Left ventricle myocardium superior (tissue), 1 donor: ENCODE results near the gene LYPD6B. TPM values are rescaled to one million over a fixed set of nuclear protein-coding genes. Genes with fewer than 3 reads are reported as not detected.

Source experiments
- ATAC-seq: fragments of 200-7000 bp; cut with Tn5 transposase; one replicate; pipeline ENCODE4 v1.9.1; 2020; ENCODE audit warnings: mild to moderate bottlenecking, moderate library complexity
- DNase-seq: peaks from one replicate; pipeline ENCODE4 v3.0.0-alpha.2; 2020
- intact Hi-C: fragments of 100-400 bp; cut with micrococcal nuclease; formaldehyde crosslinking; loops from one replicate; pipeline ENCODE4 v1.11.0; 2022
- total RNA-seq: library from RNA; stranded (reverse); fragmentation: NEBNext Ultra II Directional; extraction: Animal tissue kit (Norgen Biotek cat#: 25700); gene quantifications from one replicate; pipeline ENCODE4 v1.2.1, GENCODE V29; 2021
- donor health status: DM: no; HTN: yes; CAD: no; lungs with severe emphysema.

Gene LYPD6B
- total RNA-seq, 1 donor from 2014 or later, result not detected

DNA sequence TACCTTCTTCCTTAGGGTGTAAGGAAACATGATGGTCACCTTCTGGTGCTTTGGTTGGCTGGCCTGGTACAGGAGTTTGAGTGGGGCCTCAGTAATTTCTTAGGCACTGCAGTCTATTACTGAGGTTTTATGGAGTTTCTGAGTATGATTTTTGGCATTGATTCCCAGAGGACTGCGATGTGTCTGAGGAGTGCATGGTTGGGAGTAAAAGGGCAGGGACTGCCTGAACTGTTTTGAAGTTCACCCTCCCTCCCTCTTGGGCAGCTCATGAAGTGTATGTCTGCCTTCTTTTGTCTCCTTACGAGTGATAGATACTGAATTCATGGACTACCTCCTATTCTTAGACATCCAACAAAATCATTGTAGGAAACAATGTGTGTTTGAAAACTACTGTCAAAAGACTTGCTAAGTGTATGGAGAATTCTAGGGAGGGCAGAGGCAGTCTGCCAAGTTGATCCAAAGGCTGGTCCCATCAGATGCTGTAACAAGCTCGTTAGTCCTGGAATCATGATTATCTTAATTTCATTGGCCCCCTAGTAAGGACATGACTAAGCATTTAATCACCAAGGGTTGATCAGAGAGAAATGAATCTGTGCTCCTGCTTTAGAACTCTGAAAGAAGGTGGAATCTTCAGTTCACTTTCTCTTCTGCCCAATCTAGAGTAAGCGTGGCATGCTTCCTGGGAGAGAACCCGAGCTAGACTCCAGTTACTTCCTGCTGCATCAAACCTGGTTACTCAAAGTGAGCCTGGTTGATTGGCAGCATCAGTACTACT is 26.5 kb downstream of the LYPD6B start:
- intact Hi-C loops, result no loop called here
- DNase-seq, result no peak
- no peak for ATAC-seq

DNA sequence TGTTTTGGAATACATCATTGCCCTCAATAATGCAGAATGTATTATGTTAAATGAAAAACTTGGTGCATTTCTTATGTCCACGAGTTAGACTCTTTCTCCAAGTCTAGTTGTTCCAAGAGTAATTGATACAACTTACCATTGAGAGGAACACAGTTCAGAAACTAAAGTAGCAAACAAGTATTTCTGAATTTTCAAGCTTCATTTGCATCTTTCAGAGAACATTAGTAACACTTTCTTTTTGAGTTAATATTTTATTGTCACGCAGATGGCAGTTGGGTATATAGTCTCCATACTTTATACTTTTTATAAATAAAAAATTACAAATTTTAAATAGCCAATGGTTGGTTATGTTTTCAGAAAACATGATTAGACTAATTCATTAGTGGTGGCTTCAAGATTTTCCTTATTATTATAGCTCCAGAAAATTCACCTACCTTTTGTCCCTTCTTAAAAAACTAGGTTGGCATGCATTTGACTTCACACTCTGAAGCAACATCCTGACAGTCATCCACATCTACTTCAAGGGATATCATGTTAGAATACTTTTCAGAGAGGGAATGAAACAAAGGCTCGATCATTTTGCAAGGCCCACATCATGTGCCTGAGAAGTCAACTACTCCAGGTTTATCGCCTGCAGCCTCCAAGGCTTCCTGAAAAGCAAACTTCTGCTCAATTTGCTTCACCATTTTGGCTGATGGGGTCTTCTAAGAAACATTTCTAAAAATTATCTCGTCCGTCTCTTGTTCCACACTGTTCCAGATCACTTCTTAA is 29.9 kb downstream of the LYPD6B start:
- DNase-seq (no peak), ATAC-seq (no peak)
- intact Hi-C loops, result no loop called here

DNA sequence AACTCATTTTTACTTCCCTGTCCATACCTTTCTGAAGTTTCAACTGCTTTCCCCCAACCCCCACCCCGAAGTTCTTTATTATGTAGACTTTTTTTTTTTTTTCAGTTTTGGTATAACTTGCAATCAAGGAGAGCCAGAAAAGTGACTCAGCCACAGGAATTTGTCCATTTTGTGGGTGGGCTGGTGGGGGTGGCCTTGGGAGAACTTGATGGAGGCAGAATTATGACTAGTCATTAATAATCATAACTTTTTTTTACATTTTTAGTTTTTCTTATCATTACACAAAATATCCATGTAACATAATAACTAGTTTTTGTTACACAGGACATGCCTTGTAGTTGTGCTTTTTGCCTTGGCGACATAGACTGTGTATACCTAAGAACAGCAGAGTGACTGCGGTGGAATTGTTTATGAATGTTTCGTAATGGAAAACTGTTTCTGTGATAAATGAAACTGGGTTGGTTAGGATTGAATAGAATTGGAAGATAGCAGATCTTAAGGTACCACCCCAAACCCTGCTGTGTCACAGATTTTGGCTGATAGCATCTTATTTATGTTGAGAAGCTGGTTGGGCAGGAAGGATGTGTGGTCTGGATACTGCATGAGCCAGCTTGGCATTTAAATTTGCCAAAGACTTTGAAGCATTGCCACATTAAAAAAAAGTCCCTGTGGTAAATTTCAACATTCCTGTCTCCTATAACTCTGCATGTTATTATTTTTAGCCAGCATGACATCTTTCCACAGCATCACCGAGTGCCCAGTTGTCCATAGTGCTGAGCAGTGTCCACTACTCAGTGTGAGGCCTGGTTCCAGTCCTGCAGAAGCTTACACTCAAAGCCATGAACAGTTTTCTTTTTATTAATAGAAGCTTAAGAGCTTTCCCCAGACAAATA is 30.7 kb downstream of the LYPD6B start:
- intact Hi-C loops, result no loop called here
- DNase-seq (no peak), ATAC-seq (peak; percentile 68)

DNA sequence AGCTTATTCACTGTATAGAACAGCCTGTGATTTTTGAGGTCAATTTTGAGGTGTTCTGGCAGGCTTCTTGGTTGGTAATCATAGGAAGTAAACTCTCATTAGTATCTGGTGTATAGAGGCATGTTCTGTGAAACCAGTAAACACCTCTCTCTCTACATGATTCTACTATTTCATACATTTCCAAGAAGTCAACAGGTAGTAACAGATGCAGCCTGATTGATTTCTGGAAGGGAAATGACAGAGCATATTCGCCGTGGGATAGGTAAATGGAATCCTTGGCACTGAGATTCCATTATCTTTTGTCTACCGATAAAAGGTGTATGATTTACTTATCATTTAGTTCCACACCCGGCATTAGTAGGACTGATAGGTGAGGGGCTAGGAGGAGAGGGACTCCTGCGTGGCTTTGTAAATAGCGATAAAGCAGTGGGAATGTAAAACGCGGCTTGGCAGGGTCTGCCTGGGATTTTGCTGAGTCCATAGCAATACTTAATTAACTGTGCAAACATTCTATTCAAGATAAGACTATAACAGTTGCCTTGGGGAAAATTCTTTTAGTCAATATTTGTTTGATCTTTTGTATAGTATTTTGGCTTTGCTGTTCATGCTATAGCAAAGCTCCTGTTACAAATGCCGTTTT is 32.3 kb downstream of the LYPD6B start:
- intact Hi-C loops, result no loop called here
- ATAC-seq (no peak), DNase-seq (no peak)

DNA sequence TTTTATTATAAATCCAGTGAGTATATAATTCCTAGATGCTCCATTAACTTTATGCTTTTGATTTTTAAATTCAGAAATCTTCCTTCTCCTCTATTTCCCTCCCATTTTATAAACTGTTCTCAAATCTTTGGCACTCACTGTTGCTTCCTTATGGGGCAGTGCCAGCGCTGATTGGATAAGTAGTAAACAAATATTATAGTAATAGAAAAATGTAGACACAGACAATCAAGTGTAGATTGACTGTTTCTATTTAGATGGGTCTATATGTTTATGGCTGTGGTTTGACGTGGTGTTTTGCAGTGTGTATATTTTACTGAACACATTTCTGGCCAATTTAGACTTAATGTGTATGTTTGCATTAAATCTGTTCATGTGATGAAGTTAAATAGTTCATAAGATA is 36.6 kb downstream of the LYPD6B start:
- intact Hi-C loops, result no loop called here
- ATAC-seq (no peak), DNase-seq (no peak)

DNA sequence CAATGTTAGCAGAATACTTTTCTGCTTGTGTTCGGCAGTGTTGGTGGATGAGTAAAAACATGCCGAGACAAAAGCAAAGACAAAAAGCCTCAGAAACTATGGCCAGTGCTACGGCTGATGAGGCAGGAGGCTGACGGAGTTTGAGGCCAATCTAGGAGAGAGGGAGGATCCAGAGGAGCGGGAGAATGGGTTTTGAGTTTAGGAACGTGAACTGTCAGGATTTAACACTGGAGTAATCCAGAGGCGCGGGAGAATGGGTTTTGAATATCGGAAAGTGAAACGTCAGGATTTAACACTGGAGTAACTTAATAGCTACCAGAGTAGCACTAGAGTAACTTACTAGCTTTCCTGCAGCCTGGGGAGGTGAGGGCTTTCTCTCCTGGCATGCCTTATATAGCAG is 37.4 kb downstream of the LYPD6B start:
- no peak for ATAC-seq
- intact Hi-C loops, result no loop called here
- DNase-seq, result no peak

DNA sequence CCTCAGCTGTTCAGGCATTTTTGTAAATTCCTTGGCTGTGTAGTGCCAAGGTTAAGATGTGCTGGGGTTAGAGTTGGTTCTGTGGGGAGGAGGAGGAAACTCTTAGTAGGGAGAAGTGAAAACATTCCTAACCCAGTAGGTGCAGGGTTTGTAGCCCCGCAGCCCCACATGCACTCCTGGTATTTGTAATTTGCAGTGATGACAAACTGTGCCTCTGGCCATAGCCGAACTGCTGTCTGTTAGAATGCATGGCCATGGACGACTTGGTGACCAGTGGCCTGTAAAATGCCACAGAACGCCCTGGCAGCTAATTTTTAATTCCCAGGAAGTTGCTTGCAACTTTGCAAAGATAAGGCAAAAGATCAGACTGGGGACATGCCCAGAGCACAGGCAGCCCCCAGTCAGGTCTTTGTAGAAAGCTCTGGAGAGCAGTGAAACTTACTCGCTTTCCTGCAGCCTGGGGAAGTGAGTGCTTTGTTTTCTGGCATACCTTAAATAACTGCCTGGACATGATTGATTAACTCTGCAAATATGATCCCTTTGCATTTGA is 38.4 kb downstream of the LYPD6B start:
- ATAC-seq, result no peak
- intact Hi-C loops, result no loop called here

DNA sequence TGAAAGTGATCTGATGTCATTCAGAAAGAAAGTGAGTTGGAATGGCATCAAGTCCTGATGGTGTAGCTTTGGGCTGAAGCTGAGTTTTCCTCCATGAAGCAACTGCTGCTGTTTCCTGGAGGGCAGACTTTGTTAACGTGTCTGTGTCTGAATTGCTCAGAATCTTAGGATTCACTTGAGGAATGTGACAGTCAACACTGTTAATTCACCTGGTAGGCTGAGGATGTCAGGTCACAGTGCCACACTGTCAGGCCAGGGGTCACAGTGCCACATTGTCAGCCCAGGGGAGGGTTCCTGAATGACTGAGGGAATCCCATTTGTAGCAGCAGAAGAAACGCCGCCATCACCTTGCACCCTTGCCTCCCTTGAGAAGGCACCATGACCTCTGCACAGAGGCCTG is 39.4 kb downstream of the LYPD6B start:
- ATAC-seq (no peak), DNase-seq (no peak)
- intact Hi-C loops, result no loop called here

More for the DNA sequence above, 38.4 kb downstream of the LYPD6B start:
- DNase-seq, result no peak

DNA sequence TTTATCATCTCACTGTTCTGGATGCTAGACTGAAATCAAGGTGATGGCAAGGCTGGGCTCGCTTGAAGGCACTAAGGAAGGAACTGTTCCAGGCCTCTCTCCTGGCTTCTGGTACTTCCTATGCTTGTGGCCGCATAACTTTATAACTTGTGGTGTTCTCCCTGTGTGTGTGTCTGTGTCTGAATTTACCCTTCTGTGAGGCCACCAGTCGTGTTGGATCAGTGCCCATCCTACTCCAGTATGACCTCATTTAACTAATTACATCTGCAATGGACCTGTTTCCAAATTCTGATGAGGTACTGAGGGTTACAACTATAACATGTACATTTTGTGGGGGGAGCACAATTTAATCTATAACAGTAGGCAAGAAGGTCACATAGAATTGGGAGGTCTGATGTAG is 41.6 kb downstream of the LYPD6B start:
- intact Hi-C loops, result no loop called here
- DNase-seq (no peak), ATAC-seq (no peak)

DNA sequence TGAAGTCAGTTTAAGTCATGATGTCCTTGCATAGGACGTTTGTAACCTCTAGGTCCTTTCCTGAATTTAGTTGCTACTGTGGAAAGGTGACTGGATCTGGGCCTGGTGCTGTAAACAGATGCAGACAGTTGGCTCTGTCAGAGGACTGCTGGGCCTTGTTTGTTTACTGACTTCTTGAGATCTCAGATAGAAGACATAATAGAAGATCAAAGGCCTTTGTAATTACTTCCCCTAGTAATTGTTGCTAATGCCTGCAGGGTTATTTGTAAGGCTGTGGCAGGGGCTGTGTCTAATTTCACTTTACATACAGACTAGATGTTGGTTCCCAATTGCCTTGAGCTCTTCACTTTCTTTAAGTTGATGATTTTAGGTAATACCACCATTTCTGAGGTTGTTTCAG is 42.5 kb downstream of the LYPD6B start:
- intact Hi-C loops, result no loop called here
- ATAC-seq (no peak), DNase-seq (no peak)

DNA sequence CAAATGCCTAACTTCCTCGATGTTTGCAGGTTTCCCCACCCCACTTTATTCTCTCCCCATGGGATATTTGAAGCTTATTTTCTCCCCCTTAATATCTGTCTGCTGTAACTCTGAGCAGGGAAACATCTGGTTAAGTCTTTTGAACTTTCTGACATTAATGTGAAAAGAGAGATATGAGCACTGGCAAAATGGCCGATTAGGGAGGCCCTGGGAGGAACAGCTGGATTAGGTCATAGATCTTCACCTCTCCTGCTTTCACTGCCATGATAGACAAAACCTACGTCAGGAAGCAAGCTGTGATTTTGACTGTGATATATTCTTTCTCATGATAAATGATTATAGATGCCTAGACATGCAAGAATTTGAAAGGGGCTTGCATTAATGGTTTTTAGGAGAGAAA is 43.6 kb downstream of the LYPD6B start:
- intact Hi-C loops, result no loop called here
- DNase-seq (no peak), ATAC-seq (no peak)

DNA sequence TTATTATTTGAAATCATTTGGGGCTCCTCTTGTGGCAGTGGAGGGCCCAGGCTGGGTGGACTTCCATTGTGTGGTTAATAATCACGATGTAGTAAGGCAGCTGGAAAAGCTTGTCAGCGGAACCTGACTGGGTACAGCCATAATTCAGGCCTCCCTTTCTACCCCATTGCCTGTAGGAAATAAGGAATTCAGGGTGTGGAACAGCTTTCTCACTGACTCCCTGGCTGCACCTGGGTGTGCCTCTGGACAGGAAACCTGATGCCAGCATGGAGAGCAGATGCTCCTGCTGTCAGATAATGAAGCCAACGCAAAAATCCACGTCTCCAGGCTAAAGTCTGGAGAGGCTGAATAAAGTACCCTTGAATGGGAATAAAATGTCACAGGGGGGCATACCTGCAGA is 44.2 kb downstream of the LYPD6B start:
- intact Hi-C loops, result no loop called here
- no peak for DNase-seq
- no peak for ATAC-seq

DNA sequence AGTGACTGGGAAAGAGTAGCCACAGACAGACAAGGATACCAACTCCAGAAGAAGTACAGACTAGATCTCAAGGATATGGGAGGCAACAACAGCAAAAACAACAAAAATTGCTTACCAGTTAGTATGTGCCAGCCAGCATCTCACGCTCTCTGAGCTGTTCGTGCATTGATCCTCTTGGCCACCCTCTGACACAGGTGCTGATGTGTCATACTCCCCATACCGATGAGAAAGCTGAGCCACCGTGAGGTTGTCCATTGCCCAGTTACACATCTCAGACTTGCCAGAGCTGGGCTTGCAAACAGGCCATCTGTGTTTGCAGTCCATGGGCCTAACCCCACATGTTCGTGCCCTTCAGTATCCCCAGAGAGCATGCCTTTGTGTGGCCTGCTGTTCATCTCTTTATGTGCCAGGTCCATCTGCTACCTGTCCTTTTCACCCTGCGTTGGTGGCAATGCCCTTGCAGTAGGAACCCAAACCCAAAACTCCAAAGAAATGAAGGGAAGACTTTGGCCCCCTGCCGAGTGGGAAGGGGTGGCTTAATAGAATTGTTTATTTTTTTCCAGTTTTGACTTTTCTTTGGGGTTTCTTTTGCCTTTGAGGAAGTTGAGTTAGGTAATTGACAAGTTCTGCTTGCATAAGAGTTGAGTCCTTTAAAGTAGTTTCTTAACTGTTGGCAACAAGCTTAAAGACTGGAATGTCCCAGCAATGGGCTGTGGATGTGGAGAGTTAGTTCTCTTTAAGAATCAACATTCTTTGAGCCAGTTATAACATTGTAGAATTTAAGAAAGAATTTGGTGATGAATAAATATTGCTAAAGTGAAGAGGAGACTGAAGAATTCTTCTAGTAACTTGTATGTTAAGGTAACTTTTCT is 46.7 kb downstream of the LYPD6B start:
- ATAC-seq (no peak), DNase-seq (no peak)
- intact Hi-C loops, result no loop called here

DNA sequence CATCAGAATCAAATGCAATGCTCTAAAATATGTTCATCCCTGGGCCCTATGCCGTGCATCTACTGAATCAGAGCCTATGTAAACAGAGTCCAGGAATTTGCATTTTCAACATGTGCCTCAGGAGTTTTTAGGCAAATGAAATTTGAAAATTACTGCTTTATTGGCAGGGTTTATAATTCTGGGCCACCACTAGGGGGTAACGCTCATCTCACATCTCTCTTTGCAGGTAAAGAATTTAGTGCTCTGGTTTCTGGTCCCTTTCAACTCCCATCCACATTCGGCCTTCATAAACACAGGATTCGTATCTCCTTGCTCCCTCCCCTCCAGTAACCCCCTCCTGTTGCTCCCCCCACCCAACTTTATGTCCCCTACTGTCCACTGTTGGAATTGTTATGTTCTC is 49.3 kb downstream of the LYPD6B start:
- no peak for ATAC-seq
- intact Hi-C loops, result no loop called here
- no peak for DNase-seq

DNA sequence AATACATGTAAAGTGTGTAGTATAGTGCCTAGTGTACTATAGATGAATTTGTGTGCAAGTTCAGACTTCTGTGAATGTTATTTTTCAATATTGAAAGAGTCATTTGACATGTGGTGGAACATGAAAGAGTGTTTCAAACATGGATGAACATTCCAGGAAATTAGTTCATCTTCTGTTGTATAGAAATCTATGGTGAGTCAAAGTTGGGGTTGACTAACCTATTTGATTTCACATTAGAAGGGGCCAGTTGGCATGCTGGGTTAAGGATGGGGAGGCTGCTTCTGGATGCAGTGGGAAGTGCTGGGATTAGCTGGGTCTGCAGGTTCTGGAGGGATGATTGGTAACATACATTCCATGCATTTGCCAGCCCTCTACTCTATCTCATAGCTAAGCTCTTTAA is 50.6 kb downstream of the LYPD6B start:
- intact Hi-C loops, result no loop called here
- DNase-seq (no peak), ATAC-seq (no peak)

DNA sequence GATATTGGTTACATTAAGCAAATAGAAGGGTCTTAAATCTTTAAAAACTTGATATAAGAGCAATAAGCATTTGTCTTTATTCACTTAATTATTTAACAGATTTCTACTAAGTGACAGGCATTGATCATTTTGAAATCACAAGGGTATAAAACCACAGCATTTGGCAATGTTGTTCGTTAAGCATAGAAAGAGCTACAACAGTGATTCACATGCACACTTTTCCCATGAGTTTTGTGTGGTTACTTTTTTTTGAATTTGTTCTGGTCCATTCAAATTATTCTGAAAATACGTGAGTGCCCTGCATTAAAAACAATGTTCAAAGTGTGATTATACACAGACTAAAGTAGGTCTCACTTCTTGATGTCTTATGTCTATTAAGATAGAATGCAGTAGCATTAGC is 52.2 kb downstream of the LYPD6B start:
- DNase-seq (no peak), ATAC-seq (no peak)
- intact Hi-C loops, result no loop called here

DNA sequence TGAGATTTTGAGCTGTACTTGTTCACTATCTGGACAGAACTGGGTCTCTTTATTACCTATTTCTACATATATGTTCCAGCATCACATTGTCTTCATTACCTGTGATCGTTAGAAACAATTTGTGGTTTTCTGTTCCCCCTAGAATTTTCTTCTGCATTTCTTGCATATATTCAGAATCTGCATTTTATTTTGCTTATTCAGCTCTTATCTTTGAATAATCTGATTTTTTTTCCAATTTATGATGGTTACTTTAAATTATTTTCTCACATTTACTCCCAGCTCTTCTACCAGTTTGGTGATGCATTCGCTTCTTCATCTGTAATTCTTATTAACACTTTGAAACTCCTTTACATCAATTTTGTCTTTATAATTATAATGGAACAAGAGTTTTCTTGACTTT is 55.1 kb downstream of the LYPD6B start:
- DNase-seq (no peak), ATAC-seq (no peak)
- intact Hi-C loops, result no loop called here
